GM21360 (cell line): ENCODE measurements around the gene TSPAN18.

Experiments used
- ATAC-seq: cut with Tn5 transposase; IDR thresholded peaks from one replicate; pipeline ENCODE4 v1.9.1; 2021; ENCODE audit warnings: mild to moderate bottlenecking, moderate library complexity; ENCODE audit not compliant: unreplicated experiment

The TSPAN18 gene

DNA sequence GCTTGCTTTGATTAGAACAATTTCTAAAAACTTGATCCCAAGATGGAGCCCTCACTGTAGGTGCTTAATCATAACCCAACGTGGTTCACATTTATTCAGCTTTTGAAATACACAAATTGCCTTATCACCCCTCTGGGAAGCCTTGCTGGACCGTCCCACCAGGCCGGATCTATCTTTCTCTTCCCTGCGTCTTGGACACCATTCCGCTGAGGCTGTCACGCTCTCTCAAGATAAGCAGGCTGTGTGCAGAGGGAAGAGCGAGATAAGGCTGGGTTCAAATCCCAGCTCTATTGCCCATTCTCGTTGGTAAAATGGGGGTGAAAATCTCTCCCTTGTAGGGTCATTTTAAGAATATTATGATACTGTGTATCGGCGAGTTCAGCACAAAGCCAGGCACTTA lies 244.4 kb downstream of the TSPAN18 start:
- no peak for ATAC-seq

DNA sequence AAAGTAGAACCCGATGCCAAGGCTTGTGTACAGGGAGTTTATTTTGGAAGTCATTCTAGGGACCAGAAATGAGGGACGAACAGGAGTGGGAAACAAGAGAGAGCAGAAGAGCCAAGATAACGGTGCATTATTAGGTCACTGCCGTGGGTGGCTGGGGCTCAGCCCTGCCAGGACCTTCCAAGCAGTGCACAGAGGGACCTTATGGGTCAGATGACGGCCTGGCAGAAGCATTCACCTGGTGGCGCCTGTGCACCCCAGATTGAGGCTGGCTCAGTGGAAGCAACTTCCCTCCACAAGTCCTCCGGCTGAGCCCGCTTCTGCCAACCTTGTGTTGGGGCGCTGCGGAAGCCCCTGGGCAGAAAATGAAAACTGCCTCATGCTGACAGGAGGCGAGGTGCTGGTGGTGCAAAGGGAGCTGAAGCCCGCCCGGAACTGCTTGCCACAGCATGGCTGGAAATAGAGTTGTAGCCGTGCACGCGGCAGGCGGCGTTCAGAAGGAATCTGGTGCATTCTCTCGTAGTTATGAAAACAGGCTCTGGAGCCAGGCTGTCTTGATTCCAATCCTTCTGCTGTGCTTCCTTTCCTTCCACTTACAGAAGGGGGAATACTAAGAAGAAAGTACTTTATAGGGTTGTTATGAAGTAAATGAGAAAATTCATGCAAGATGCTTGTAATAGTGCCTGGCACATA lies 246.1 kb downstream of the TSPAN18 start:
- no peak for ATAC-seq

- ATAC-seq, result no peak
Observed at GRCh38 chr11:44973632-44974401, 247.1 kb downstream of the TSPAN18 start.

- ATAC-seq, result no peak
Observed at GRCh38 chr11:44974402-44975000, 247.7 kb downstream of the TSPAN18 start.

DNA sequence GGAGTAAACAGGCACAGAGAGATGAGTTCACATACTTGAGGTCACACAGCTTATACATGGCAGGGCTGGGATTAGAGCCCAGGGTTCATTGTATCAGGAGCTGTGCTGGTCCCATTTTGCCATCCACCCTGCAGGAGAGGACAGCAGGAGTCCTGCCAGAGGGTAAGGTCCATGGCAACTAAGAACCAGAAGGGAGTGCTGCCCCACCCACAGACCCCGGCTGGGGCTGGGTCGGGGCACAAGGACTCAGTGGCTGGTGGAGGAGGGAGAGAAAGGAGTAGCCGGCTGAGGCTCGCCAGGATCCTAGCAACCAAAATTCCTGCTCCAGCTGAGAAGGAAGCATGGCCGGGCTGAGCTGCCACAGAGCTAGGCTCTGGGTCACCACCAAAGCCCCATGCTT lies 249.8 kb downstream of the TSPAN18 start:
- no peak for ATAC-seq

DNA sequence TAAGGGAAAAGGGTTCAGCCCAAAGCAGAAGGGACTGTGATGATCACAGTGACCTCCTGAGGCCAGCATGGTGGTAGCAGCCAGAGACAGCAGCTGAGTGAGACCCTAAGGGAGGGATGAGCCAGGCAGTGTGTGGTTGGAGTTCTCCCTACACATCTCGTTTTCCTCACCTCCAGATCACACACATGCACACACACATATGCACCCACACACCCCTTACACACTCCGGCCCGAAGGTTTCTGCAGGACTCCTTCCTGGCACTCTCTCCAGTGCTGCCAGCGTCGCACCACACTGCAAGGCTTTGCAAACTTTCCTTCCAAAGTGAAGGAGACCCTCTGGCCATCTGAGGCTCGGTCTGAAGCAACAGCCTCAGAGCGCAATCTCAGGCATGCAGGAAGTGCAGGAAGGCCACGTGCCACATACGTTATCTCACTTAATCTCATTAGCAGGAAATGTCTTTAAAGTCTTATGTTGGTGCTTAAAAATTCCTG lies 250.8 kb downstream of the TSPAN18 start:
- no peak for ATAC-seq

GRCh38 chr11:44978274-44978960 lies 251.7 kb downstream of the TSPAN18 start:
- ATAC-seq, result no peak

DNA sequence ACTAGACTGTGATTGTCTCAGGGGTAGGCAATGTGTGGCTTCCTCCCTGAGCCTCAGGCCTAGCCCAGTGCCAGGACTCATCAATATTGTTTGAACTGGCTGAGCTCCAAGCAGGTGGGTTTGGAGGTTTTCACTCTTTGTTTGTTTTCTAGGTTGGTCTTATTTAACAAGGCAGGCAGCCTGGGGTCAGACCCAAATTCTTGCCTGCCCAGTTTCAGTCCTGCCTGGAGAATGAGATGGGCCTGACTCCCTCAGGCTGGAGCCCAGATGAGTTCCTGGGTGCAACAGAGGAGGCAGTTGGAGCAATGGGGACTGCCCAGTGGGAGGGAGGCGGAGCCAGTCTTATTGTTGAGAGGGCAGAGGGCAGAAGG lies 252.2 kb downstream of the TSPAN18 start:
- ATAC-seq, result no peak

DNA sequence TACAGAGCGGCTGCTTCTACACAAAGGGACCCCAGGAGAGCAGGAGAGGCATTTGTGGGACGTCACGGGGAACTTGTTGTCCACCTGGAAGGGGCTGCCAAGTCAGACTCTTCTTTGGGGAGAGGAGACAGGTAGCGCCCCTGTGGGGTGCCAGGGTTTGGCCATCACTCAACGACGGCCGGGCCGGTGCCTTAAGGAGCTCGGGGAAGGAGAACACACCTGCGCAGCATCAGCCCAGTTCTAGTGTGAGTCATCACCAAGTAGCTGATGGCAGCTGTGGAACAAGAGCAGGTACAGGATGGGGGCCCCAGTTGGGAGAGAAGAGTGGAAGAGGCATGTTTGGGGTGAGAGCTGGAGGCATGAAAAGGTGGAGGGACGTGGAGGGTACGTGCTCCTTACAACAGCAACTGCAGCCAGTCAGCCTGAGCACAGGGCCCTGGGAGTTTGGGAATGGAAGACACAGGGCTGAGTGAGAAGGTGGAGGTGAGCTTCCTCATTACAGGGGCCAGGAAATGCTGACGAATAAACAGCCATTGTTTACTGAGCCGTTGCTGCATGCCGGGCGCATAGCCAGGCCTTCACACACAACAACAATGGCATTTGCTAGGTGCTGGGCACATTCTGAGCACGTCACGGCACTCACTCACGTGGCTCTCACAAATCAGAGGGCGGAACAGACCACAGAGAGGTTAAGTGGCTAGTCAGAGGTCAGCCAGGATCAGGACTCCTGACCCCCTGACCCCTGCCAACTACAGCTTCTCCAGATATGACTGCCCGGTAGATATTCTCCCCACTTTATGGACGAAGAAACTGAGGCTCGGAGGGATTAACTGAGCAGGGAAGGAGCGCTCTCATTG lies 253.0 kb downstream of the TSPAN18 start:
- ATAC-seq, result no peak

- ATAC-seq, result no peak
Observed at GRCh38 chr11:44980533-44981427, 254.0 kb downstream of the TSPAN18 start.
